RCC 7860 (cell line): Measurements from ENCODE around the gene ILKAP.

ENCODE experiments used
- DNase-seq: peaks from one replicate; pipeline ENCODE4 v3.0.0-alpha.2; 2015; ENCODE audit warnings: low spot score
- FAIRE-seq: peaks from 2 replicates; lab custom pipeline; 2012; peaks lifted over from hg19 to GRCh38; lab: Jason Lieb, UNC

Gene ILKAP

GRCh38 chr2:238166391-238167343, 36.8 kb downstream of the ILKAP start:
- DNase-seq (no peak), FAIRE-seq (no peak)

- DNase-seq (no peak), FAIRE-seq (no peak)
Observed at GRCh38 chr2:238165288-238165921, 38.1 kb downstream of the ILKAP start.

- DNase-seq = no peak
- FAIRE-seq = no peak
Observed at GRCh38 chr2:238164906-238165287, 38.6 kb downstream of the ILKAP start.

- FAIRE-seq (no peak), DNase-seq (no peak)
Observed at GRCh38 chr2:238163481-238164198, 39.9 kb downstream of the ILKAP start.

- FAIRE-seq (no peak), DNase-seq (peak; percentile 39)
Observed at GRCh38 chr2:238162846-238163441, 40.6 kb downstream of the ILKAP start.

GRCh38 chr2:238162251-238162845, 41.1 kb downstream of the ILKAP start:
- FAIRE-seq (no peak), DNase-seq (no peak)

GRCh38 chr2:238161291-238162051, 42.0 kb downstream of the ILKAP start:
- DNase-seq = no peak
- FAIRE-seq = no peak

- FAIRE-seq (no peak), DNase-seq (no peak)
Observed at GRCh38 chr2:238160206-238161129, 43.0 kb downstream of the ILKAP start.

- FAIRE-seq = no peak
Observed at GRCh38 chr2:238159661-238160205, 43.8 kb downstream of the ILKAP start.

GRCh38 chr2:238159071-238159539, 44.4 kb downstream of the ILKAP start:
- DNase-seq (no peak), FAIRE-seq (no peak)

More at GRCh38 chr2:238159661-238160205, 43.8 kb downstream of the ILKAP start:
- DNase-seq = no peak

GRCh38 chr2:238158509-238159070, 44.9 kb downstream of the ILKAP start, which contains the start of gene ERFE:
TSS of gene ERFE (plus strand) at chr2:238158970. CDS start at chr2:238159008, 38 bp downstream.
- no peak for FAIRE-seq
- no peak for DNase-seq

GRCh38 chr2:238158018-238158508, 45.4 kb downstream of the ILKAP start:
- FAIRE-seq (no peak), DNase-seq (no peak)

- FAIRE-seq (no peak), DNase-seq (no peak)
Observed at GRCh38 chr2:238157506-238158017, 45.9 kb downstream of the ILKAP start.

- FAIRE-seq (no peak), DNase-seq (peak; percentile 39)
Observed at GRCh38 chr2:238155761-238156694, 47.5 kb downstream of the ILKAP start.

GRCh38 chr2:238155051-238155760, 48.3 kb downstream of the ILKAP start:
- DNase-seq (peak; percentile 96), FAIRE-seq (peak; percentile 96)

GRCh38 chr2:238154570-238154969, 48.9 kb downstream of the ILKAP start:
- no peak for FAIRE-seq
- DNase-seq = no peak
